ENCODE measurements around the gene SCARB2. TPM values are rescaled to one million over a fixed set of nuclear protein-coding genes. Genes with fewer than 3 reads are reported as not detected.

SCARB2 gene
- total and polyA plus RNA-seq, 11 donors, result 84.9 to 208 (median 97.5) TPM

- TF ChIP-seq CTCF (IDR thresholded peaks at IDR 0.05) (no peak), POLR2A (IDR thresholded peaks at IDR 0.05) (no peak)
- H3K36me3 ChIP-seq, result peaks cover 9 to 100% (median 95%) of the 10 kb centered on the region in 9 donors
- no peak for DNase-seq
Observed at GRCh38 chr4:76117536-76117935, 96.1 kb downstream of the SCARB2 start.

GRCh38 chr4:76116821-76117220 is 96.8 kb downstream of the SCARB2 start:
- TF ChIP-seq CTCF (IDR thresholded peaks at IDR 0.05) (no peak), POLR2A (IDR thresholded peaks at IDR 0.05) (no peak)
- Histone ChIP-seq H3K4me3 (no peak overlapping the region), H3K27ac (no peak overlapping the region), H3K9me3 (no peaks in the 10 kb centered on the region), H3K4me1 (no peaks in the 10 kb centered on the region), H3K27me3 (no peaks in the 10 kb centered on the region), H3K36me3 (peaks cover 9 to 97% (median 94%) of the 10 kb centered on the region in 9 donors)
- DNase-seq (no peak), ATAC-seq (no peak)
- WGBS, 4 donors, result 96 to 99% (median 97%) methylated on average over 1 of the region's 1 CpG
- intact Hi-C loops (cut with DNase I), result no loop called here

More at GRCh38 chr4:76117536-76117935, 96.1 kb downstream of the SCARB2 start:
- ATAC-seq, result no peak
- H3K27me3 ChIP-seq, result no peaks in the 10 kb centered on the region
- intact Hi-C loops (cut with DNase I), result no loop called here
- H3K9me3 ChIP-seq, result peaks cover 0 to 4% (median 0%) of the 10 kb centered on the region in 12 donors
- no peak overlapping the region for H3K4me3 ChIP-seq
- no peaks in the 10 kb centered on the region for H3K4me1 ChIP-seq
- H3K27ac ChIP-seq, result no peak overlapping the region
- WGBS, 4 donors, result 97 to 98% (median 98%) methylated on average over 5 of the region's 5 CpGs

Other genes with a start within 250 kb of the SCARB2 start
- gene SDAD1, start 222.9 kb downstream of the SCARB2 start, total RNA-seq, result 10 to 100 TPM; 15.8 to 29.6 (median 21.0) TPM
- 10 to 100 TPM in 1 of 2 donors, 1 to 10 TPM in 1; 6.4 to 15.8 TPM for gene SDAD1, start 222.9 kb downstream of the SCARB2 start, polyA plus RNA-seq
- gene CXCL9, start 206.3 kb downstream of the SCARB2 start, total RNA-seq, result 100 to 1,000 TPM in 1 of 9 donors, 10 to 100 TPM in 1, 1 to 10 TPM in 1, under 1 TPM in 5, not detected in 1; 0.07 to 372 (median 0.49) TPM
- under 1 TPM; 0.11 to 0.53 TPM for gene CXCL9, start 206.3 kb downstream of the SCARB2 start, polyA plus RNA-seq
- gene CXCL10, start 190.3 kb downstream of the SCARB2 start, total RNA-seq, result 100 to 1,000 TPM in 1 of 9 donors, 10 to 100 TPM in 1, 1 to 10 TPM in 1, under 1 TPM in 3, not detected in 3; 0.47 to 252 (median 2.3) TPM
- gene CXCL10, start 190.3 kb downstream of the SCARB2 start, polyA plus RNA-seq, result under 1 TPM; 0.10 to 0.34 TPM
- gene CXCL11, start 177.8 kb downstream of the SCARB2 start, total RNA-seq, result 10 to 100 TPM in 1 of 9 donors, 1 to 10 TPM in 1, under 1 TPM in 1, not detected in 6; 0.36 to 70.7 (median 3.3) TPM
- under 1 TPM in 1 of 2 donors, not detected in 1; 0.06 TPM for gene CXCL11, start 177.8 kb downstream of the SCARB2 start, polyA plus RNA-seq
- gene ART3, start 139.1 kb downstream of the SCARB2 start, total RNA-seq, result 100 to 1,000 TPM in 2 of 9 donors, 10 to 100 TPM in 7; 38.8 to 230 (median 73.4) TPM
- gene ART3, start 139.1 kb downstream of the SCARB2 start, polyA plus RNA-seq, result 100 to 1,000 TPM in 1 of 2 donors, 10 to 100 TPM in 1; 67.8 to 139 TPM
- gene NUP54, start 65.4 kb downstream of the SCARB2 start, total RNA-seq, result 10 to 100 TPM; 14.2 to 26.7 (median 18.1) TPM
- 10 to 100 TPM; 10.7 to 12.8 TPM for gene NUP54, start 65.4 kb downstream of the SCARB2 start, polyA plus RNA-seq
- gene FAM47E, start 37.9 kb upstream of the SCARB2 start, total RNA-seq, result 1 to 10 TPM in 8 of 9 donors, under 1 TPM in 1; 0.48 to 4.9 (median 2.5) TPM
- 1 to 10 TPM in 1 of 2 donors, under 1 TPM in 1; 0.36 to 3.2 TPM for gene FAM47E, start 37.9 kb upstream of the SCARB2 start, polyA plus RNA-seq
- gene STBD1, start 92.9 kb upstream of the SCARB2 start, total RNA-seq, result 10 to 100 TPM; 16.8 to 48.6 (median 25.5) TPM
- gene STBD1, start 92.9 kb upstream of the SCARB2 start, polyA plus RNA-seq, result 10 to 100 TPM; 35.0 to 50.8 TPM
- under 1 TPM in 7 of 9 donors, not detected in 2; 0.09 to 0.75 (median 0.50) TPM for gene CCDC158, start 207.3 kb upstream of the SCARB2 start, total RNA-seq
- under 1 TPM; 0.01 to 0.23 TPM for gene CCDC158, start 207.3 kb upstream of the SCARB2 start, polyA plus RNA-seq
- gene SHROOM3, start 221.4 kb upstream of the SCARB2 start, total RNA-seq, result 10 to 100 TPM; 11.7 to 38.5 (median 20.3) TPM
- 10 to 100 TPM in 1 of 2 donors, 1 to 10 TPM in 1; 4.6 to 32.4 TPM for gene SHROOM3, start 221.4 kb upstream of the SCARB2 start, polyA plus RNA-seq

Data from heart left ventricle (tissue), 16 donors.